Retina (tissue), 1 donor: Measurements from ENCODE around the gene WDR37.
"Not testable (repeated sequence)": the region's sequence is repeated elsewhere in the genome, so short reads cannot be mapped to it uniquely, and the experiment has no call there.

Experiments
- DNase-seq: peaks from one replicate; pipeline ENCODE4 v3.0.0-alpha.2; 2016

WDR37 gene

GRCh38 chr10:1044146-1044545 is 12.0 kb upstream of the WDR37 start:
- DNase-seq, result peak; percentile 39

- no peak for DNase-seq
Measured at GRCh38 chr10:1044964-1045363, 11.2 kb upstream of the WDR37 start.

GRCh38 chr10:1045415-1045814 is 10.8 kb upstream of the WDR37 start:
- DNase-seq, result no peak

GRCh38 chr10:1047937-1048336 is 8.2 kb upstream of the WDR37 start:
- no peak for DNase-seq

- no peak for DNase-seq
Measured at GRCh38 chr10:1048349-1048731, 7.8 kb upstream of the WDR37 start.

GRCh38 chr10:1048732-1049424 is 7.3 kb upstream of the WDR37 start, which contains the start of gene IDI1:
Gene IDI1, minus strand, starts transcription at chr10:1049119. Its CDS starts 116 bp downstream, at chr10:1049003.
- peak; percentile 99 for DNase-seq

GRCh38 chr10:1049425-1049958 is 6.7 kb upstream of the WDR37 start:
- no peak for DNase-seq

GRCh38 chr10:1050145-1050544 is 6.0 kb upstream of the WDR37 start:
- DNase-seq, result no peak

GRCh38 chr10:1050554-1050953 is 5.6 kb upstream of the WDR37 start:
- DNase-seq, result no peak

GRCh38 chr10:1054684-1055083 is 1.5 kb upstream of the WDR37 start:
- no peak for DNase-seq

- no peak for DNase-seq
Measured at GRCh38 chr10:1057106-1057657, 997 bp downstream of the WDR37 start.

GRCh38 chr10:1058017-1058416 is 1.8 kb downstream of the WDR37 start:
- DNase-seq, result no peak

- no peak for DNase-seq
Measured at GRCh38 chr10:1059902-1060301, 3.7 kb downstream of the WDR37 start.

- DNase-seq, result no peak
Measured at GRCh38 chr10:1061930-1062774, 6.0 kb downstream of the WDR37 start.

GRCh38 chr10:1063232-1063865 is 7.2 kb downstream of the WDR37 start:
- DNase-seq, result no peak

- no peak for DNase-seq
Measured at GRCh38 chr10:1064964-1065247, 8.7 kb downstream of the WDR37 start.

- DNase-seq, result not testable (repeated sequence)
Measured at GRCh38 chr10:1066734-1067133, 10.5 kb downstream of the WDR37 start.

GRCh38 chr10:1068380-1069361 is 12.5 kb downstream of the WDR37 start:
- DNase-seq, result no peak

GRCh38 chr10:1070919-1071318 is 14.7 kb downstream of the WDR37 start:
- DNase-seq, result no peak

GRCh38 chr10:1074052-1074747 is 18.0 kb downstream of the WDR37 start:
- DNase-seq, result no peak

- no peak for DNase-seq
Measured at GRCh38 chr10:1074748-1075308, 18.6 kb downstream of the WDR37 start.
